Measurements from ENCODE around the gene SPTBN2. TPM values are rescaled to one million over a fixed set of nuclear protein-coding genes. Genes with fewer than 3 reads are reported as not detected.

SPTBN2 gene
- total and polyA plus RNA-seq, 4 experiments from 2014 or later = not detected

GRCh38 chr11:66749091-66749490 lies 20.1 kb upstream of the SPTBN2 start:
- no peak for DNase-seq
- Mint-ChIP-seq H3K36me3 (peaks cover 0 to 2% of the 10 kb centered on the region in 2 donors), H3K27me3 (no peaks in the 10 kb centered on the region), H3K4me3 (peak overlapping the region in 2 of 8 donors; percentile 18 to 35), H3K4me1 (peaks cover 2 to 8% (median 6%) of the 10 kb centered on the region in 4 donors), H3K27ac (no peak overlapping the region), H3K9me3 (peaks cover 0 to 1% (median 0%) of the 10 kb centered on the region in 8 donors)
- Histone ChIP-seq H3K4me1 (ENCODE audit: insufficient read depth, low read length) (peaks cover 7% of the 10 kb centered on the region), H3K27me3 (ENCODE audit: insufficient read depth, low read length) (no peaks in the 10 kb centered on the region), H3K27ac (ENCODE audit: low read depth, low read length) (no peak overlapping the region), H3K36me3 (ENCODE audit: insufficient read depth, low read length) (no peaks in the 10 kb centered on the region), H3K9me3 (ENCODE audit: control insufficient read depth in 1 of 2, low read length in 2 of 2) (no peaks in the 10 kb centered on the region), H3K4me3 (ENCODE audit: low read length in 2 of 2) (no peak overlapping the region)
- ChIA-PET CTCF (ENCODE audit: partially characterized antibody) (no interaction called here), POLR2A (ENCODE audit: partially characterized antibody) (no interaction called here)
- intact Hi-C loops (cut with micrococcal nuclease) = no loop called here

GRCh38 chr11:66747480-66747879 lies 18.5 kb upstream of the SPTBN2 start:
- ChIA-PET POLR2A (ENCODE audit: partially characterized antibody) (no interaction called here), CTCF (ENCODE audit: partially characterized antibody) (interaction anchor here (1.1 kb wide), 1 partner anchor 52 kb away, joined by 3 read pairs; no protein-coding TSS in a partner anchor)

GRCh38 chr11:66745356-66746235 lies 16.6 kb upstream of the SPTBN2 start:
- Mint-ChIP-seq H3K4me1 (peaks cover 2 to 13% (median 7%) of the 10 kb centered on the region in 4 donors), H3K27me3 (no peaks in the 10 kb centered on the region), H3K9me3 (peaks cover 0 to 4% (median 0%) of the 10 kb centered on the region in 8 donors), H3K4me3 (peak overlapping the region; percentile 87 to 97 (median 94)), H3K36me3 (peaks cover 0 to 2% of the 10 kb centered on the region in 2 donors), H3K27ac (peak overlapping the region; percentile 37 to 87 (median 73))
- H3K4me3 ChIP-seq (ENCODE audit: low read length in 2 of 2) = peak overlapping the region in 1 of 2 donors; percentile 72
- H3K4me1 ChIP-seq (ENCODE audit: insufficient read depth, low read length) = peaks cover 10% of the 10 kb centered on the region
- H3K9me3 ChIP-seq (ENCODE audit: control insufficient read depth in 1 of 2, low read length in 2 of 2) = no peaks in the 10 kb centered on the region
- no peaks in the 10 kb centered on the region for H3K27me3 ChIP-seq (ENCODE audit: insufficient read depth, low read length)
- peak in 4 of 5 donors; percentile 19 to 30 (median 22) for DNase-seq
- H3K36me3 ChIP-seq (ENCODE audit: insufficient read depth, low read length) = no peaks in the 10 kb centered on the region
- intact Hi-C loops (cut with micrococcal nuclease) = no loop called here
- H3K27ac ChIP-seq (ENCODE audit: low read depth, low read length) = no peak overlapping the region
- ChIA-PET CTCF (ENCODE audit: partially characterized antibody) (no interaction called here), POLR2A (ENCODE audit: partially characterized antibody) (interaction anchor here (0.9 to 1.9 kb wide), 3 partner anchors 19 to 97 kb away, joined by 4 to 6 read pairs (median 4); partner anchors contain the start of genes RBM4B and RCE1)

More at GRCh38 chr11:66747480-66747879, 18.5 kb upstream of the SPTBN2 start:
- intact Hi-C loops (cut with micrococcal nuclease) = no loop called here
- no peak overlapping the region for H3K4me3 ChIP-seq (ENCODE audit: low read length in 2 of 2)
- Mint-ChIP-seq H3K27ac (peak overlapping the region in 1 of 7 donors; percentile 39), H3K9me3 (peaks cover 0 to 1% (median 0%) of the 10 kb centered on the region in 8 donors), H3K4me1 (peaks cover 2 to 13% (median 7%) of the 10 kb centered on the region in 4 donors), H3K36me3 (peaks cover 0 to 2% of the 10 kb centered on the region in 2 donors), H3K4me3 (peak overlapping the region in 2 of 8 donors; percentile 13 to 39), H3K27me3 (no peaks in the 10 kb centered on the region)
- H3K27ac ChIP-seq (ENCODE audit: low read depth, low read length) = no peak overlapping the region
- no peaks in the 10 kb centered on the region for H3K9me3 ChIP-seq (ENCODE audit: control insufficient read depth in 1 of 2, low read length in 2 of 2)
- DNase-seq = no peak
- no peaks in the 10 kb centered on the region for H3K36me3 ChIP-seq (ENCODE audit: insufficient read depth, low read length)
- peaks cover 10% of the 10 kb centered on the region for H3K4me1 ChIP-seq (ENCODE audit: insufficient read depth, low read length)
- no peaks in the 10 kb centered on the region for H3K27me3 ChIP-seq (ENCODE audit: insufficient read depth, low read length)

GRCh38 chr11:66744485-66745355 lies 15.7 kb upstream of the SPTBN2 start:
- ChIA-PET POLR2A (ENCODE audit: partially characterized antibody) (interaction anchor here (0.6 to 1.9 kb wide), 4 partner anchors 18 to 161 kb away, joined by 3 to 6 read pairs (median 4); partner anchors contain the start of genes RBM4B and RCE1), CTCF (ENCODE audit: partially characterized antibody) (no interaction called here)
- peak overlapping the region; percentile 76 to 78 for H3K4me3 ChIP-seq (ENCODE audit: low read length in 2 of 2)
- intact Hi-C loops (cut with micrococcal nuclease) = loop anchor here (1.0 to 5.0 kb wide), 3 partner anchors 99 to 127 kb away; partner anchors contain the start of genes RBM14 and RCE1
- H3K4me1 Mint-ChIP-seq = peaks cover 2 to 13% (median 7%) of the 10 kb centered on the region in 4 donors
- no peaks in the 10 kb centered on the region for H3K27me3 ChIP-seq (ENCODE audit: insufficient read depth, low read length)
- peaks cover 0 to 2% of the 10 kb centered on the region in 2 donors for H3K36me3 Mint-ChIP-seq
- peaks cover 0 to 4% (median 0%) of the 10 kb centered on the region in 8 donors for H3K9me3 Mint-ChIP-seq
- H3K27ac ChIP-seq (ENCODE audit: low read depth, low read length) = peak overlapping the region; percentile 66
- peak overlapping the region; percentile 87 to 97 (median 94) for H3K4me3 Mint-ChIP-seq
- DNase-seq = peak; percentile 87 to 94 (median 91)
- peaks cover 10% of the 10 kb centered on the region for H3K4me1 ChIP-seq (ENCODE audit: insufficient read depth, low read length)
- H3K9me3 ChIP-seq (ENCODE audit: control insufficient read depth in 1 of 2, low read length in 2 of 2) = no peaks in the 10 kb centered on the region
- peak overlapping the region; percentile 74 to 96 (median 89) for H3K27ac Mint-ChIP-seq
- H3K27me3 Mint-ChIP-seq = no peaks in the 10 kb centered on the region
- no peaks in the 10 kb centered on the region for H3K36me3 ChIP-seq (ENCODE audit: insufficient read depth, low read length)

GRCh38 chr11:66743271-66743968 lies 14.4 kb upstream of the SPTBN2 start:
- CTCF ChIA-PET (ENCODE audit: partially characterized antibody) = interaction anchor here (1.0 kb wide), 1 partner anchor 66 kb away, joined by 3 read pairs; the partner anchor contains the start of gene RBM4B
- H3K9me3 ChIP-seq (ENCODE audit: control insufficient read depth in 1 of 2, low read length in 2 of 2) = no peaks in the 10 kb centered on the region
- H3K36me3 Mint-ChIP-seq = peaks cover 0 to 2% of the 10 kb centered on the region in 2 donors
- peak overlapping the region; percentile 62 to 97 (median 93) for H3K4me3 Mint-ChIP-seq
- H3K4me1 ChIP-seq (ENCODE audit: insufficient read depth, low read length) = peaks cover 10% of the 10 kb centered on the region
- peaks cover 0 to 10% (median 7%) of the 10 kb centered on the region in 4 donors for H3K4me1 Mint-ChIP-seq
- POLR2A ChIA-PET (ENCODE audit: partially characterized antibody) = interaction anchor here (0.8 kb wide), 1 partner anchor 20 kb away, joined by 3 read pairs; no protein-coding TSS in a partner anchor
- peak overlapping the region in 5 of 7 donors; percentile 51 to 96 (median 74) for H3K27ac Mint-ChIP-seq
- no peaks in the 10 kb centered on the region for H3K27me3 ChIP-seq (ENCODE audit: insufficient read depth, low read length)
- peaks cover 0 to 4% (median 0%) of the 10 kb centered on the region in 8 donors for H3K9me3 Mint-ChIP-seq
- no peak overlapping the region for H3K4me3 ChIP-seq (ENCODE audit: low read length in 2 of 2)
- DNase-seq = no peak
- intact Hi-C loops (cut with micrococcal nuclease) = loop anchor here (5.0 kb wide), 1 partner anchor 126 kb away; the partner anchor contains the start of gene RBM14
- H3K27me3 Mint-ChIP-seq = no peaks in the 10 kb centered on the region
- no peak overlapping the region for H3K27ac ChIP-seq (ENCODE audit: low read depth, low read length)
- H3K36me3 ChIP-seq (ENCODE audit: insufficient read depth, low read length) = no peaks in the 10 kb centered on the region

GRCh38 chr11:66741153-66741552 lies 12.1 kb upstream of the SPTBN2 start:
- no peak for DNase-seq
- Mint-ChIP-seq H3K36me3 (peaks cover 0 to 2% of the 10 kb centered on the region in 2 donors), H3K4me1 (peaks cover 0 to 10% (median 7%) of the 10 kb centered on the region in 4 donors), H3K9me3 (peaks cover 0 to 4% (median 0%) of the 10 kb centered on the region in 8 donors), H3K27ac (no peak overlapping the region), H3K27me3 (no peaks in the 10 kb centered on the region), H3K4me3 (no peak overlapping the region)
- POLR2A ChIA-PET (ENCODE audit: partially characterized antibody) = no interaction called here
- intact Hi-C loops (cut with micrococcal nuclease) = loop anchor here (5.0 kb wide), 1 partner anchor 124 kb away; the partner anchor contains the start of gene RBM14
- no peaks in the 10 kb centered on the region for H3K36me3 ChIP-seq (ENCODE audit: insufficient read depth, low read length)
- no peak overlapping the region for H3K27ac ChIP-seq (ENCODE audit: low read depth, low read length)
- no peaks in the 10 kb centered on the region for H3K27me3 ChIP-seq (ENCODE audit: insufficient read depth, low read length)
- H3K9me3 ChIP-seq (ENCODE audit: control insufficient read depth in 1 of 2, low read length in 2 of 2) = no peaks in the 10 kb centered on the region
- H3K4me3 ChIP-seq (ENCODE audit: low read length in 2 of 2) = no peak overlapping the region
- CTCF ChIA-PET (ENCODE audit: partially characterized antibody) = no interaction called here
- H3K4me1 ChIP-seq (ENCODE audit: insufficient read depth, low read length) = peaks cover 10% of the 10 kb centered on the region

All from CD4-positive, alpha-beta memory T cell (primary cell).